Left cardiac atrium (tissue), 2 donors: Measurements from ENCODE around the gene KDM5A. TPM values are rescaled to one million over a fixed set of nuclear protein-coding genes. Genes with fewer than 3 reads are reported as not detected.

Experiments
- total RNA-seq, 2 donors: library from RNA; stranded (reverse); fragmentation: NEBNext Ultra II Directional; extraction: Animal tissue kit (Norgen Biotek cat#: 25700); gene quantifications; one replicate each; pipeline ENCODE4 v1.2.1, GENCODE V29; 2021
- donor health status: DM: no; HTN: yes; CAD: no; lungs with severe emphysema.
- donor health status: DM: yes; HTN: yes; CAD: no.

The KDM5A gene
- total RNA-seq, 2 donors from 2014 or later: 36.5 to 38.1 TPM

Other genes with a start within 250 kb of the KDM5A start
- gene SLC6A12, start 175.2 kb downstream of the KDM5A start, total RNA-seq: under 1 TPM; 0.41 to 0.65 TPM
- 1 to 10 TPM; 1.3 to 2.0 TPM for gene SLC6A13, start 126.5 kb downstream of the KDM5A start, total RNA-seq
- 1 to 10 TPM; 2.9 to 5.0 TPM for gene CCDC77, start 12.3 kb upstream of the KDM5A start, total RNA-seq
- 10 to 100 TPM; 20.9 to 22.1 TPM for gene B4GALNT3, start 70.6 kb upstream of the KDM5A start, total RNA-seq